IMR-90 (cell line): ENCODE results near the gene PLD1. TPM values are rescaled to one million over a fixed set of nuclear protein-coding genes. Genes with fewer than 3 reads are reported as not detected.

Source experiments
- ATAC-seq: fragments of 200-7000 bp; cut with Tn5 transposase; 2 replicates; pipeline ENCODE4 v1.9.1; 2020; ENCODE audit warnings: low read depth, mild to moderate bottlenecking, moderate library complexity
- BruUV-seq: library from RNA; stranded (reverse); fragments of 400-500 nt; replicated peaks from 2 replicates; lab custom pipeline; 2021; lab: Mats Ljungman, UMichigan
- CTCF ChIA-PET: fragments of 300-600 bp; formaldehyde crosslinking; extraction: SDS; loops from one replicate; lab custom pipeline; 2021; ENCODE audit warnings: antibody characterized with exemption; lab: Yijun Ruan, JAX
- POLR2A ChIA-PET: fragments of 300-600 bp; sonication (Branson Sonifier 250); formaldehyde crosslinking; loops from one replicate; lab custom pipeline; 2022; ENCODE audit warnings: antibody characterized with exemption; ENCODE audit not compliant: unreplicated experiment; lab: Charles Lee
- DNase-seq: peaks from one replicate; pipeline ENCODE4 v3.0.0; 2013
- H2AFZ ChIP-seq: replicated peaks from 2 replicates; pipeline ENCODE3; 2013; ENCODE audit warnings: low read length, mild to moderate bottlenecking; ENCODE audit not compliant: poor library complexity
- H2AK5ac ChIP-seq: 2 replicates; pipeline ENCODE4 v1.6.1; 2013; ENCODE audit warnings: low read depth, low read length, inconsistent platforms
- H2AK9ac ChIP-seq: replicated peaks from 2 replicates; pipeline ENCODE3; 2013; ENCODE audit warnings: mild to moderate bottlenecking, low read depth, low read length, moderate library complexity; ENCODE audit not compliant: poor library complexity
- H2BK120ac ChIP-seq: 2 replicates; pipeline ENCODE4 v1.6.1; 2013; ENCODE audit warnings: low read depth, low read length, inconsistent platforms
- H2BK15ac ChIP-seq: 3 replicates; pipeline ENCODE4 v1.6.1; 2013; ENCODE audit warnings: low read depth, low read length, inconsistent platforms
- H2BK20ac ChIP-seq: 2 replicates; pipeline ENCODE4 v1.6.1; 2013; ENCODE audit warnings: low read depth, mild to moderate bottlenecking, inconsistent platforms, low read length, moderate library complexity
- H2BK5ac ChIP-seq: 2 replicates; pipeline ENCODE4 v1.6.1; 2013; ENCODE audit warnings: mild to moderate bottlenecking, low read depth, low read length, inconsistent platforms; ENCODE audit not compliant: poor library complexity, severe bottlenecking
- H3K14ac ChIP-seq: replicated peaks from 2 replicates; pipeline ENCODE4 v1.6.1; 2013; ENCODE audit warnings: low read depth, low read length, inconsistent platforms
- H3K18ac ChIP-seq: 2 replicates; pipeline ENCODE4 v1.6.1; 2013; ENCODE audit warnings: low read depth, low read length, control low read depth
- H3K23ac ChIP-seq: 2 replicates; pipeline ENCODE4 v1.6.1; 2013; ENCODE audit warnings: low read depth, low read length, inconsistent platforms
- H3K27ac ChIP-seq: 2 replicates; pipeline ENCODE4 v1.5.1; 2013; ENCODE audit warnings: mild to moderate bottlenecking, control low read depth, low read length; ENCODE audit not compliant: insufficient read depth
- H3K27me3 ChIP-seq: 2 replicates; pipeline ENCODE4 v1.6.1; 2013; ENCODE audit warnings: low read length; ENCODE audit not compliant: control insufficient read depth, insufficient read depth
- H3K36me3 ChIP-seq: 2 replicates; pipeline ENCODE4 v1.6.1; 2013; ENCODE audit warnings: low read length, mixed read lengths; ENCODE audit not compliant: control insufficient read depth, insufficient read depth
- H3K4ac ChIP-seq: 2 replicates; pipeline ENCODE4 v1.6.1; 2013; ENCODE audit warnings: low read depth, low read length, inconsistent platforms
- H3K4me1 ChIP-seq: 2 replicates; pipeline ENCODE4 v1.6.1; 2013; ENCODE audit warnings: low read length, mixed read lengths; ENCODE audit not compliant: control insufficient read depth, insufficient read depth
- H3K4me2 ChIP-seq: 2 replicates; pipeline ENCODE4 v1.6.1; 2013; ENCODE audit warnings: low read depth, mild to moderate bottlenecking, control low read depth, low read length, moderate library complexity
- H3K4me3 ChIP-seq: 2 replicates; pipeline ENCODE4 v1.5.1; 2013; ENCODE audit warnings: low read depth, mild to moderate bottlenecking, control low read depth, low read length, moderate library complexity; ENCODE audit not compliant: insufficient read depth
- H3K56ac ChIP-seq: 2 replicates; pipeline ENCODE4 v1.6.1; 2013; ENCODE audit warnings: low read length, inconsistent platforms; ENCODE audit not compliant: insufficient read depth; ENCODE audit errors: extremely low read depth
- H3K79me1 ChIP-seq, 2 experiments: 2 replicates each; pipeline ENCODE4 v1.6.1; 2013; ENCODE audit warnings: low read length in 2 of 2, inconsistent platforms in 1 of 2, low read depth in 1 of 2
- H3K9ac ChIP-seq: 2 replicates; pipeline ENCODE4 v1.6.1; 2013; ENCODE audit warnings: low read depth, low read length, control low read depth
- H3K9me1 ChIP-seq: 2 replicates; pipeline ENCODE4 v1.6.1; 2013; ENCODE audit warnings: low read length, inconsistent platforms; ENCODE audit not compliant: insufficient read depth
- H3K9me3 ChIP-seq: 2 replicates; pipeline ENCODE4 v1.6.1; 2013; ENCODE audit warnings: low read length; ENCODE audit not compliant: control insufficient read depth, insufficient read depth
- H4K20me1 ChIP-seq: 2 replicates; pipeline ENCODE4 v1.6.1; 2013; ENCODE audit warnings: low read length, inconsistent platforms; ENCODE audit not compliant: insufficient read depth
- H4K5ac ChIP-seq: 2 replicates; pipeline ENCODE4 v1.6.1; 2013; ENCODE audit warnings: mild to moderate bottlenecking, low read depth, low read length, control low read depth
- H4K8ac ChIP-seq, 2 experiments: 2 replicates each; pipeline ENCODE4 v1.6.1; 2013; ENCODE audit warnings: low read depth in 2 of 2, low read length in 2 of 2, control low read depth in 1 of 2, inconsistent platforms in 1 of 2
- H4K91ac ChIP-seq: 2 replicates; pipeline ENCODE4 v1.6.1; 2013; ENCODE audit warnings: low read depth, low read length, inconsistent platforms; ENCODE audit not compliant: insufficient read depth
- NFE2L2 ChIP-seq: fragments of 150-350 bp; IDR thresholded peaks from 2 replicates; pipeline ENCODE4 v1.6.1; 2016; ENCODE audit warnings: low read depth, mild to moderate bottlenecking, low read length
- SMC3 ChIP-seq: fragments of 150-350 bp; IDR thresholded peaks from 2 replicates; pipeline ENCODE4 v1.6.1; 2016; ENCODE audit warnings: low read depth, mild to moderate bottlenecking, antibody characterized with exemption, low read length, moderate library complexity
- WGBS, 2 experiments: methylation state at CpG; one replicate each; pipeline versions ENCODE4 v1.1.5 to v1.1.7; 2013; ENCODE audit warnings: missing lambda C conversion rate in 2 of 2; ENCODE audit not compliant: insufficient read length in 1 of 2; ENCODE audit errors: extremely low coverage in 2 of 2; 5-methylcytosine and 5-hydroxymethylcytosine counted together
- dilution Hi-C: fragments of 300-500 bp; cut with HindIII; formaldehyde crosslinking; loops from one replicate; pipeline ENCODE4 v1.14.3; 2018; ENCODE audit warnings: low sequenced_read_pairs; ENCODE audit not compliant: unreplicated experiment
- in situ Hi-C: fragments of 300-500 bp; cut with MboI; formaldehyde crosslinking; loops from 3 replicates; pipeline ENCODE4 v1.14.3; 2019; ENCODE audit warnings: low sequenced_read_pairs, inconsistent platforms, mixed read lengths
- intact Hi-C: fragments of 100-400 bp; cut with micrococcal nuclease; formaldehyde crosslinking; loops from 2 replicates; pipeline ENCODE4 v1.10.0; 2022
- polyA plus RNA-seq, 3 experiments: library from polyadenylated mRNA; depleted of rRNA; stranded (reverse); fragments of >200 nt; gene quantifications; 2 replicates each; pipeline ENCODE4 v1.2.3, GENCODE V29; 2012; ENCODE audit warnings: low replicate concordance in 1 of 3
- total RNA-seq: library from RNA; depleted of rRNA; stranded (reverse); fragments of >200 nt; gene quantifications from 2 replicates; pipeline ENCODE4 v1.2.3, GENCODE V29; 2012

Gene PLD1
- total and polyA plus RNA-seq, 2 of the 4 experiments (the other 2 are of a cell fraction), result 3.3 to 9.7 TPM

DNA sequence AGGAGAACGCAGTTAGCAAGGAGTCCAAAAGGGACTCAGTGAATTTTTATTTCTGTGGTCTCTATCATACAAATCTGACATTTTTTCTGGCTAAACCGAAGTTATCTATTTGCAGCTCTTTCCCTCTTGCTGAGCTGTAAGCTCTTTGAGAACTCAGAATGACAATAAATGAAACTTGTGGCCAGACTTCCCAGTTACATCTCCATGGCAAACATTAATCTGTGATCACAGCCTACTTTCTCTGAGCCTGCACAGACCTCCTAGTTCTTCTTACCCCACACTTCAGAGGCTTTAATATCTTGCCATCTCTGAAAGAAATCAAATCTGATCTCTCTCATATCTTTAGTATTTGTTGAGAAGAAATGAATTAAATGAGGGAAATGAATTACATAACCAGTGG lies 58.0 kb downstream of the PLD1 start:
- H3K9ac ChIP-seq, result no peak overlapping the region

More for the DNA sequence above, 58.0 kb downstream of the PLD1 start:
- ATAC-seq (no peak), DNase-seq (no peak)
- Histone ChIP-seq H4K8ac (no peak overlapping the region), H2AK9ac (no peak overlapping the region), H3K79me1 (0 out of 4 replicates have a peak, but pooled peaks cover 0 to 2% of the 10 kb centered on the region in 2 experiments), H3K14ac (no peak overlapping the region), H3K9me1 (peaks cover 2% of the 10 kb centered on the region; the same call in 1 of the 2 replicates), H4K5ac (no peak overlapping the region), H3K18ac (no peak overlapping the region), H3K27me3 (no peaks in the 10 kb centered on the region), H4K91ac (no peak overlapping the region), H2AK5ac (no peak overlapping the region), H2BK5ac (no peak overlapping the region), H3K27ac (no peak overlapping the region), H2BK120ac (no peak overlapping the region), H3K4me1 (peaks cover 3% of the 10 kb centered on the region; the same call in 1 of the 2 replicates), H3K4me2 (no peak overlapping the region), H2BK15ac (no peak overlapping the region), H4K20me1 (peaks cover 7% of the 10 kb centered on the region; the same call in 1 of the 2 replicates), H3K4ac (no peak overlapping the region), H2AFZ (no peak overlapping the region), H3K56ac (no peak overlapping the region), H3K9me3 (no peaks in the 10 kb centered on the region), H2BK20ac (no peak overlapping the region), H3K4me3 (no peak overlapping the region), H3K23ac (no peak overlapping the region), H3K36me3 (no peaks in the 10 kb centered on the region)
- ChIA-PET CTCF (interaction anchor here (0.6 kb wide), 1 partner anchor 41 kb away, joined by 3 read pairs; no protein-coding TSS in a partner anchor), POLR2A (no interaction called here)
- intact Hi-C loops, result loop anchor here (5.0 kb wide), 1 partner anchor 95 kb away; no protein-coding TSS in a partner anchor
- BruUV-seq, result no TSS peak
- dilution Hi-C loops, result no loop called here
- WGBS, 2 experiments, result no CpG with 5 or more reads among the region's 2 CpGs
- in situ Hi-C loops, result loop anchor here (25.0 kb wide), 1 partner anchor 790 kb away; no protein-coding TSS in a partner anchor
- no peak for TF ChIP-seq SMC3
- TF ChIP-seq NFE2L2, result no peak
